ENCODE results near the gene FARSB.

DNA sequence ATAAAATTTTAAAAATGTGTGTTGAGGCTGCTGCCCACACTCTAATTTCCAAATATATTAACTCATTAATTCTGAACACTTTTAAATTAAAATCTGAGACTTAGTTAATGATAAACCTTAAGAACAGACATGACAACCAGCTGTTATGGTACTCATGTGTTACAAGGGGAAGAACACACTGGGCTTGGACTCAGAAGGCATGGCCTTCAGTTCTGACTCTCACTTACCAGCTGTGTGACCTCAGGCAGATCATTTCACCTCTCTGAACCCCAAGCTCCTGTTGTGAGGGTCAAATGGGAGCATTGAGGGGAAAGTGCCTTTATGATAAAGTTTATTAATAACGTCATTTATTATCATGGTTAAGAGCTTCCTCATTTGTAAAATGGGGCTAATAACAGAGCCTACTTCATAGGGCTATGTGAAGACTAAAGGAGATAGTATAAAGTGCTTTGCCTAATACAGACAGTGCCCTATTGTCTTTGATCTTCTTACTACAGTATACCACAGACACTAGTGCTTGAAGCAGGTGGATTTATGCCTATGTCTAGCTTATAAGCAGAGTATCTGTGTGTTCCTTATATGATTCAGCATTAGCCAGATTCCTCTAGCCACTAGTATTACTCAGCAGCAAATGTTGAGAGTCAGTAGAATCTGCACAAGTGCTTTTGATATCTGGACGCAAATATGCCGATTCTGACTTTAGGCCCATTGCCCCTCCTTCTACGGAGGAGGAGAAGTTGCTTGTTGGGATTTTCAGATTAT lies 131.9 kb downstream of the FARSB start:
- TF ChIP-seq GATA2 (IDR thresholded peaks at IDR 0.05; ENCODE audit: low read depth, low read length) (no peak), GATA3 (IDR thresholded peaks at IDR 0.05; ENCODE audit: low read depth, low read length) (no peak)
